Amniotic stem cell (primary cell): ENCODE data around the gene DYRK1B.
"Not testable (repeated sequence)": the region's sequence is repeated elsewhere in the genome, so short reads cannot be mapped to it uniquely, and the experiment has no call there.

ENCODE experiments used
- DNase-seq: peaks from one replicate; lab custom pipeline; 2025; lab: John Stamatoyannopoulos, UW

The DYRK1B gene

DNA sequence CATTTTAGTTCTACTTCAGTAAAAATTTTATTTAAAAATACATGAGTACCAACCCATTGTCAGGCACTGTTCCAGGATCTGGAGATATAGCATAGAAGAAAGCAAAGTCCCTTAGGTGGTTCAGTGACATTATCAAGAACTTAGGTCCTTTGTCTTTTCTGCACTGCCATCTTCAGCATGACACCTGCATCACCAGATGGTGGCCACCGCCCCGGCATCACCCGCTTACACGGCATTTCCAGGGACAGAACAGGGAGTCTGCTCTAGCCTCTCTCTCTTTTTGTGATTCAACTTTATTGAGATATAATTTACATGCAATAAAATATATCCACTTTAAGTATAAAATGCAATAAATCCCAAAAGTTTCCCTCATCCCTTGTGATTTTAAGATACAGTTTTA lies 23.5 kb downstream of the DYRK1B start:
- no peak for DNase-seq

GRCh38 chr19:39809368-39809767 lies 24.6 kb downstream of the DYRK1B start:
- no peak for DNase-seq

GRCh38 chr19:39808688-39809087 lies 25.3 kb downstream of the DYRK1B start:
- DNase-seq, result not testable (repeated sequence)

GRCh38 chr19:39807846-39808364 lies 26.1 kb downstream of the DYRK1B start:
- no peak for DNase-seq

- DNase-seq, result no peak
Measured at GRCh38 chr19:39805104-39805503, 28.9 kb downstream of the DYRK1B start.

- DNase-seq, result no peak
Measured at GRCh38 chr19:39802958-39803357, 31.0 kb downstream of the DYRK1B start.

- DNase-seq, result no peak
Measured at GRCh38 chr19:39797083-39797482, 36.9 kb downstream of the DYRK1B start.

DNA sequence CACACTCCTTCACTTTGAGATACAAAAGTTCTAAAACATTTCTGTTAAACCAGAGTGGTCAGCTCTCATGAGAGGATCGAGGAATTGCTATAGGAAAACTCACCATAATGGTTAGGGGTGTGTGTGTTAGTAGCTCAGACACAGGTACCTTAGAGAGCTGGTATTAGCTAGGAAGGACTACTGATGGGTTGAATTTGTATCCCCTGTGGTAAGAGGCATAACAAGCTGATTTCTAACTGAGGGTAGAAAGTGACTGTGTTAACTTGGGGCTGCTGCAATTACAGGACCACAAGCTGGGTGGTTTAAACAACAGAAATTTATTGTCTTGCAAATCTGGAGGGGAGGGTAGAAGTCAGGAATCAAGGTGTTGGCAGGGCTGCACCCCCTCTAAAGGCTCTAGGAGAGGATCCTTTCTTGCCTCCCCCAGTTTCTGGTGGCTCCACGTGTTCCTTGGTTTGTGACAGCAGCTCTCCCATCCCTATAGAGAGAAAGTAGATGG lies 37.9 kb downstream of the DYRK1B start:
- DNase-seq, result no peak

DNA sequence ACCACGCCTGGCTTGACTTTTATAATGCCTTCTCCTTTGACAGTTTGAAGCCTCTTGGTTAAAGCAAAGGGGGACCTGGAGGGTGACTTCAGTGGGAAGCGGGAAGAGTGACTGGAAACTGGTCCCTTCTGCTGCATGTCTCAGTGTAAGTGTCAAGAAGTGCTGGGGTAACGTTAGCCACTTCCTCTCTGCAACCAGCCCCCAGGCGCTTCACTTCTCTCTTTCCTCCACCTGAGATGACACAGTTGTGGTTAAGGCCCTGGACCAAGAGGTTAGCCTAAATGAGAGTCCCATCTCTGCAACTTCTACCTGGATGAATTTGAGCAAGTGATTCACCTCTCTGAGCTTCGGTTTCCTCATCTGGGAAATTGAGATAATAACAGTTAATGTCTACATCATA lies 39.0 kb downstream of the DYRK1B start:
- no peak for DNase-seq

DNA sequence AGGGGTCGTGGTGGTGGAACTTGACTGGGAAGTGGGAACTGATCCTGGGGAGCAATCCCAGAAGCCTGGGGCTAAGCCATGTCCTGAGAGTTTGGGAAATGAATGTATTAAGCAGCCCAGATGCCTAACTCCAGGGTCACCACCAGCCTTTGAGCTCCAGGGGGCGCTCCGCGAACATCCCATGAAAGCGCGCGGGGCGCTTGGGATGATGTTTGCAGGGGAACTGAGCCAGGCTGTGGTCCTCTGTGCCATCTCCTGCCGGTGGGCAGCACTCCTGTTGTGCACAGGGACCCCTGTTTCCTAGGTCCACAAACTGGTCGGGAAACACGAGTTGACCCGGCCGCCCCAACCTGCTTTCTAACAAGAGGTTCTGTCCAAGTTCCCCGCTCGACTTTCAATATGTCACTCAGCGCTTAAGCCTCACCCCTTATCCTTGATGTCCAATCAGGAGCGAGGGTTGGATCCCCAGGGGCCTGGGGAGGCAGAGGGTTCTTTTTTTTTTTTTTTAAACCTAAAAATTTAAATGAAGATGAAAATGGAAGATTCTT lies 40.9 kb downstream of the DYRK1B start:
- DNase-seq, result peak; percentile 77

DNA sequence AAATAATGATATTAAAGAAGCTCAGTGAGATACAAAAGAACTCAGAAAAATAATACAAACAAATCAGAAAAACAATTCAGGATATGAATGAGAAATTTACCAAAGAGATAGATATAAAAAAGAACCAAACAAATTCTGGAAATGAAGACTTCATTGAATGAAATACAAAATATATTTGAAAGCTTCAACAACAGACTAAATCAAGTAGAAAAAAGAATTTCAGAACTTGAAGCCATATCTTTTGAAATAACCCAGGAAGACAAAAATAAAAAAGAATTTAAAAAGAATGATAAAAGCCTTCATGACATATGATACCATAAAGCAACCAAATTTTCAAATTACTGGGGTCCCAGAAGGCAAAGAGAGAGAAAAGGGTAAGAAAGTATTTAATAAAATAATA lies 45.7 kb downstream of the DYRK1B start:
- DNase-seq, result no peak

GRCh38 chr19:39780894-39781293 lies 53.1 kb downstream of the DYRK1B start:
- no peak for DNase-seq

DNA sequence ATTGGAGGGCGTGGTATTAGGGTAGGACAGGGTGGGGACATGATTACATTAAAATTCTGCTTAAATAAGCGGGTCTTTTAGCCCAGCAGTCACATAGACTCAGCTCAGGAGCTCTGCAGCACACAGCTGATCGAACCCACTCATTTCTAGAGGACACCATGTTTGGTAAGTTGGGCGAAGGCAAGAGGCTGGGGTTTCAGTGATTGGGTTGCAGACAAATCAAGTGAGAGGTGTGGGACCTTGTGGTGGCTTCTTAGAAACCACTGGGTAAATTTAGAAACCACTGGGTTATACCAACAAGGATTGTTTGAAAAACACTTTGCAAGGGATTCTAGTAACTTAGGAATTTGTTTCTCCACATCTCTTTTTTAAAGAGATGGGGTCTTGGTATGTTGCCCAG lies 55.2 kb downstream of the DYRK1B start, which contains the start of gene LEUTX:
LEUTX (plus strand) TSS at position 92 of the 400 bp plus-strand sequence; CDS start at position 159, 67 bp downstream.
- DNase-seq, result no peak
